Activated CD8-positive, alpha-beta memory T cell treated with anti-CD3 and anti-CD28 coated beads, Interleukin-2, amount 50 U/mL, for 4 hours (primary cell): ENCODE data around the gene IRF9.
"Not testable (repeated sequence)": the region's sequence is repeated elsewhere in the genome, so short reads cannot be mapped to it uniquely, and the experiment has no call there.

Experiments used
- DNase-seq: peaks from one replicate; pipeline ENCODE4 v3.0.0-alpha.2; 2020

IRF9 gene

DNA sequence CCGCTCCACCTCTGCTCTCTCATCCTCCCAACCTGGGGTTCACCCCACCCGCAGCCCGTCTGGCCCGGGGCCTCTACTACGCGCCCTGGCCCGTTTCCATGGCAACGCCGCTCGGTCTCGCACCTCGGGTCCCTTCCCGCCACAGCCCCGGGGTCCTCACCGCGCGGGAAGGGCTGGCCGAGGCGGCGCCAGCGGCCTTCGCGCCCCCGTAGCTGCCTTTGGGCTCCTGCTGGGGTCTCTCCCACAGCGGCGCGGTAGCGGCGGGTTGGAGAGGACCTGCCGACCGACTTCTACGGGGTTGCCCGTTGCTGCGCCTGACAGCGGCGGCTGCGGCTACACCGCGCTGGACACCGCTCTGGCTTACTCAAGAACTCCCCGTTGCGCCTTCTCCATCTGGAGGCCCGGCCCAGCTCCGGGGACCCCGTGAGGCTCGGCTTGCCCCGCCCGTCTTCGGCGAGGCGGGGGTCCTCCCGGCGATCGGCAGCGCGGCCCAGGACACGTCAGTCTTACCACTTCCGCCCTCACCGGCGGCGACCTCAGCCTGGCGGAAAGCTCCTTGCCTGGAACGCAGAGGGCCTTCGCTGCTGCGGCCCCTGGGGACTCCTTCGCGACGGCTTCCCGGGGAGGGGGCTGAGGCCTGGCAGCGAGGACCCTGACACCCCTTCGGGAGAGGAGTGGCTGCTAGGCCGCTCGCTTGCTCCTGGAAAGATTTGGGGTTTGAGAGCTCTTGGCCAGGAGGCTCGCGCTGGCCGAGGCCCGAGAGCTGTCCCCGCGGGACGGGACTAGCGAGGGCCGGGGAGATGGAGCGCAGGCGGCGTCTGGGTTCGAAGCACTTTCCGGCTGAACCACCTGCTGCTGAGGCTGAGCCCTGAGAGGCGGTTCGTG, 34.4 kb downstream of the IRF9 start, which contains the start of gene TM9SF1:
TM9SF1 (minus strand) TSS at position 256 of the 885 bp plus-strand sequence. CDS start 422 bp downstream, outside the sequence.
- DNase-seq = peak; percentile 89

GRCh38 chr14:24196071-24197055, 35.3 kb downstream of the IRF9 start:
- no peak for DNase-seq

GRCh38 chr14:24197056-24197450, 36.0 kb downstream of the IRF9 start:
- DNase-seq = no peak

- no peak for DNase-seq
These were observed 37.9 kb downstream of the IRF9 start for GRCh38 chr14:24198814-24199524.

DNA sequence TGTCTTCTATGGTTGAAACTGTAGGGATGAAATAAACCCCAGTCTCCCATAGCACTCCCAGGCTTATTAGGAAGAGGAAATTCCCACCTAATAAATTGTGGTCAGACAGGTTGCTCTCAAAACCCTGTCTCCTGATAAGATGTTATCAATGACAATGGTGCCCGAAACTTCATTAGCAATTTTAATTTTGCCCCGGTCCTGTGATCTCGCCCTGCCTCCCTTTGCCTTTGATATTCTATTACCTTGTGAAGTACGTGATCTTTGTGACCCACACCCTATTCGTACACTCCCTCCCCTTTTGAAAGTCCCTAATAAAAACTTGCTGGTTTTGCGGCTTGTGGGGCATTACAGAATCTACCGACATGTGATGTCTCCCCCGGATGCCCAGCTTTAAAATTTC, 41.5 kb downstream of the IRF9 start:
- DNase-seq = not testable (repeated sequence)

DNA sequence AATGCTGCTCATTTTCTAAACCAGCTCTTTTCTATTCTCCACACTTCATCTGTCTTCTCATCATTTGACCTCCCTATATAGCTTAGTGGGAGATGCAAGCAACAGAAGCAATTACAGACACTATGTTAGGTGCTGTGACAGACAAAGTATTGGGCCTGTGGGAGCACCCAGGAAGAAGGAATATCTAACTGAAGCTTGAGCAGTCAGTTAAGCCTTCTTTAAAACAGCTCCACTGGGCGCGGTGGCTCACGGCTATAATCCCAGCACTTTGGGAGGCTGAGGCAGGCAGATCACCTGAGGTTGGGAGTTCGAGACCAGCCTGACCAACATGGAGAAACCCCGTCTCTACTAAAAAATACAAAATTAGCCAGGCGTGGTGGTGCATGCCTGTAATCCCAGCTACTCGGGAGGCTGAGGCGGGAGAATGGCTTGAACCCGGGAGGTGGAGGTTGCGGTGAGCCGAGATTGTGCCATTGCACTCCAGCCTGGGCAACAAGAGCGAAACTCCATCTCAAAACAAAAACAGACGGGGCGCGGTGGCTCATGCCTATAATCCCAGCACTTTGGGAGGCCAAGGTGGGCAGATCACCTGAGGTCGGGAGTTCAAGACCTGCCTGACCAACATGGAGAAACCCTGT, 42.3 kb downstream of the IRF9 start:
- DNase-seq = not testable (repeated sequence)

DNA sequence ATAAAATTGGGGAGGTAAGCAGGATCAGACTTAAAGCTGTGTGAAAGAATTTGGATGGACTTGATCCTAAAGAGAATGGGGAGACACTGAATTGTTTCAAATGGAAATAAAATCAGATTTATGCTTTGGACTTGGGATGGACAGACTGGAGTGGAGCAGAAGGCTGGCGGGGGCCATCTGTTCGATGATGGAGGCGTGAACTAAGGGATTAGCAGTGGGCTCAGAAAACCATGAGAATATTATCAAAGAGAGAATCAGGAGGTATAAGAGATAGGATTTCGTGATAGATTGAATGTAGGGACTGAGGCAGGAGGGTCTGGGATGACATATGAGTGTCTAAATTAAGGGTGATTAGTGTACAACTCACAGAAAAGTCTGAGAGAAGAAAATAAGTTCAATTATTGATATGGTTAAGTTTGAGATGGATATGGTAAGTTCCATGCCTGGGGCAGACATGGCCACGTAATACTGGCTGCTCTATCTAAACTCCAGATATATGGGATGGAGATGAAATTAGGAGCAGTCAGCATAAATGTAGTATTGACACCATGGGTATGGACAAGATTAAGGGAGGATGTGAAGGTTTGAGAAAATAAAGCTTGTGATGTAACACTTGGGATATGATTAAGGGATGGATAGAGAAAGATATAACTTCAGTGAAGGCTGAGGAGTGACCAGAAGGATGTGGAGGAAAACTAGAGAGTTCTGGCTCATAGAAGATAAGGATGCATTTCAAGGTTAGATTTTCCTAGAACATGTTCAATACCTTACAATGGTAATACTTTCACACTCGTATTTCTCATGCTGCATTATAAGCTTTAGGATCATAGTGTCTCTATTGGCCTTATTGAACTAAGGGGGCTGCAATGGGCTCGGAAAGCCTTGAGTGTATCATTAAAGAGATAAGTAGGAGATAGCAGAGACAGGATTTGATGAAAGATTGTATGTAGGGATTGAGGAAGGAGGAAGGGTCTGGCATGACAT, 43.4 kb downstream of the IRF9 start:
- no peak for DNase-seq

GRCh38 chr14:24206260-24207103, 45.4 kb downstream of the IRF9 start:
- no peak for DNase-seq

- DNase-seq = no peak
These were observed 46.1 kb downstream of the IRF9 start for GRCh38 chr14:24207104-24207551.

GRCh38 chr14:24207625-24208024, 46.6 kb downstream of the IRF9 start:
- no peak for DNase-seq

GRCh38 chr14:24211311-24211710, 50.2 kb downstream of the IRF9 start:
- no peak for DNase-seq

DNA sequence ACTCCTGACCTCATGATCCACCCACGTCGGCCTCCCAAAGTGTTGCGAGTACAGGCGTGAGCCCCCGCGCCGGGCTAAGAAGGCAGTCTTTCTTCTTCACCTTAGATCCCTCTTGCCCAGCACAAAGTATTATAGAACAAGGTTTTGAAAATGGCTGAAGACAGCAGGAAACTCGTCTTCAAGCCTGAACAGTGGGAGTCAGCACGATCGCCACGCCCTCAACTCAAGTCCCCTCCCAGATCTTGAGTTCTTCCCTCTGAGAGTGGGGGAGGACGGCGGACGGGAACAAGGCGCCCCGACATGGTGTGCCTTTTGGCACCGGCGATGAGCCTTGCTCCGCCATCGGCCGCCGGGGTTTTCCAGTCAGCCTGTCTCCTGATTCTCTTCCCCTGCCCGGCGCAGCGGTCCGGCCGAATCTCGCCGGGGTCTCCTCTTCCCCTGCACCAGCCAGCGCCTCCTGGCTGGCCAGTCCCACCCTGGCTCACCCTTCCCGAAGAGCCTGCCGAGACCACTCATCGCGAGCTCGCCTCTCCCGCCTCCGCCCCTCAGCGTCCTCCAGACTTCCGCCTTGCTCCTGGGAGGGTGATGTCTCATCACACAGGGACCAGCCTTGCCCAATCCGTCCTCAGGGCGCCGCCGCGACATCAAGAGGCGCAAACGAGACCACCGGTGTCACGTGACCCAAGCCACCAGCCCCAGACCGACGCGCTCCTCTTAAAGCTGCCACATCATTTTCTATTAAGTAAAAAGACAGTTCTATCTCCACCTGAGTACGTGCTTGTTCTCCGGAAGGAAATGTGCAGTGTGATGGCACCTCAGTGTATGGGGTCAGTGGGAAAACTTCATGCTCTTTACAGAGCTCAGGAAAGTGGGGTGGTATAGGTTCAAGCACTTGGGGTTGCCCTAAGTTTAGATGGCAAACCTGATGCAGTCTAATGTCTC, 52.1 kb downstream of the IRF9 start, which contains the start of gene CHMP4A:
CHMP4A (minus strand) TSS at position 565 of the 942 bp plus-strand sequence; CDS start at position 516, 49 bp downstream.
- DNase-seq = peak; percentile 95

GRCh38 chr14:24213866-24214662, 53.0 kb downstream of the IRF9 start:
- DNase-seq = no peak

GRCh38 chr14:24215495-24216344, 54.7 kb downstream of the IRF9 start, which contains the start of gene MDP1:
MDP1 (minus strand) TSS chr14:24216066; CDS start chr14:24215955, 111 bp downstream.
- DNase-seq = peak; percentile 84
